PFSK-1 (cell line): ENCODE results near the gene STXBP1.

Experiments
- FOXP2 ChIP-seq: optimal IDR thresholded peaks from 2 replicates; pipeline ENCODE3; 2011; ENCODE audit warnings: borderline replicate concordance, control low read depth, inconsistent platforms; ENCODE audit not compliant: insufficient read depth; ENCODE audit errors: extremely low read length, extremely low read depth
- POLR2AphosphoS5 ChIP-seq: IDR thresholded peaks from 2 replicates; pipeline ENCODE4 v1.6.1; 2012; ENCODE audit warnings: low read depth, mild to moderate bottlenecking, control low read depth, low read length, moderate library complexity
- REST ChIP-seq, 2 experiments: IDR thresholded peaks; 2 replicates each; pipeline versions ENCODE4 v1.6.1 to v1.8.0; 2011 to 2012; ENCODE audit warnings: low read depth in 2 of 2, low read length in 2 of 2, control low read depth in 1 of 2, inconsistent platforms in 1 of 2, mild to moderate bottlenecking in 1 of 2, moderate library complexity in 1 of 2; ENCODE audit not compliant: insufficient read depth in 1 of 2
- SIN3A ChIP-seq: IDR thresholded peaks from 2 replicates; pipeline ENCODE4 v1.6.1; 2012; ENCODE audit warnings: mild to moderate bottlenecking, low read length, moderate library complexity, borderline replicate concordance; ENCODE audit not compliant: insufficient read depth
- TAF1 ChIP-seq: IDR thresholded peaks from 2 replicates; pipeline ENCODE4 v1.6.1; 2012; ENCODE audit warnings: low read length, control low read depth, borderline replicate concordance; ENCODE audit not compliant: insufficient read depth

Gene STXBP1

DNA sequence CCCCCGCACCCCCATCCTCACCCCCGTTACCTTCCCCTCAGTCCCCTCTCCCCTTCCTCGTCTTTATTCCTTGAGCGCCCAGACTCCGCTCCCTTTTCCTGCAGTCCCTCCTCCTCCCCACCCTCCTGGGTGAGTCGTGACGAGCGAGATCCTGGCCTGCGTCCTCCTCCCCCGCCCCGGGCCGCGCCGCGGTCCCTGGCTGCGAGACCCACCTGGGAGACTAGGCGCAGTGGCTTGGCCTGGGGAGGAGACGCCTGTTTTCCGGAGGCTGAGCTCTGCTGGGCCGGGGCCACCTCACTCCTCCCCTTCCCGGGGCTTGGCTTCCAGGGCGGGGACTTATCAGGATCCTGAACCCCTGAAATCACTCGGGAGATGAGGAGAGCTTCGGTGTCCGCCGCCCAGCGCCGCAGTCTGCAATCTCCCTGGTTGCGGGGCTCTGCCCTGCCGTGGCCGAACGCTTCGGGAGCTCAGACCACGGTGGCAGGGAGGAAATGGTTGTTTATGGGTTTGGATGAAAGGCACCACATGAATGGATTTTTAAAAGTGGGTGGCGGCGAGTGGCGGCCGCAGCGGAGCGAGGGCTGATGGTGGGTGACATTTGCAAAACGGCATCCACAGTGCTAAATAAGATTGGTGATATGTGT lies 984 bp downstream of the STXBP1 start:
- TF ChIP-seq SIN3A (no peak), POLR2AphosphoS5 (no peak), FOXP2 (no peak), REST (IDR thresholded peaks at IDR 0.05; ENCODE audit: insufficient read depth in 1 of 2, low read depth in 2 of 2, low read length in 2 of 2) (no peak), TAF1 (no peak)

DNA sequence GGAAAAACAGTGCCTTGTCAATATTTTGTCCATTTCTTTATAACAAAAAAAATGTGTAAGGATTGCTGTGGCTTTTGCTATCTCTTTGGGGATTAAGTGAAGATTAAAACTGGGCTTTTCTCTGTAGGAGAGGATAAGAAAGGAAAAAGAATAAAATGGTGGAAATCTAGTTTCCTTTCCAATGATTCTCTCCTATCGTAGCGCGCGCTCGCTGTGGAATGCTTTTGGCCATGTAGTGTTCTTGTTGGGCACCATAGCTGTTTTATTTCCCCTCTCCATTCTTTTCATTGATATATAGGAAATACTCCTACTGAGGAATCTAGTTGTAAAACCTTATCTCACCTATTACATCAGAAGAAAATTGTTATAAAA lies 1.5 kb downstream of the STXBP1 start:
- TF ChIP-seq SIN3A (no peak), TAF1 (no peak), FOXP2 (no peak), POLR2AphosphoS5 (no peak), REST (IDR thresholded peaks at IDR 0.05; ENCODE audit: insufficient read depth in 1 of 2, low read depth in 2 of 2, low read length in 2 of 2) (no peak)

DNA sequence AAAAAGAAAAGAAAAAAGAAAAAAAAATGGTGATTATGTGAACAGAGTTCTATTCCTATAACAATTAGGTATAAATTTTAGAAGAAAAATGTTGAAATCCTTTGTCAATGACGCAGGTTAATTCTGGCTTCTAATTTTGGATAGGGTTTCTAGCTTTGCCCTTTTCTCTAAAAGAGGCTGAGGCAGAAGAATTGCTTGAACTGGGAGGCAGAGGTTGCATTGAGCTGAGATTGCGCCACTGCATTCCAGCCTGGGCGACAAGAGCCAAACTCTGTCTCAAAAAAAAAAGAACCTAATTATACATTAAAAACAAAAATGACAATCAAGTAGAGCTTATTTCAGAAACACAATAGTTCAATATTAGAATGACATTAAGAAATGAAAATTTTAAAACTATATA lies 2.9 kb downstream of the STXBP1 start:
- no peak for TF ChIP-seq TAF1
- TF ChIP-seq FOXP2, result no peak
- no peak for TF ChIP-seq SIN3A
- no peak for TF ChIP-seq REST (IDR thresholded peaks at IDR 0.05; ENCODE audit: insufficient read depth in 1 of 2, low read depth in 2 of 2, low read length in 2 of 2)
- no peak for TF ChIP-seq POLR2AphosphoS5

DNA sequence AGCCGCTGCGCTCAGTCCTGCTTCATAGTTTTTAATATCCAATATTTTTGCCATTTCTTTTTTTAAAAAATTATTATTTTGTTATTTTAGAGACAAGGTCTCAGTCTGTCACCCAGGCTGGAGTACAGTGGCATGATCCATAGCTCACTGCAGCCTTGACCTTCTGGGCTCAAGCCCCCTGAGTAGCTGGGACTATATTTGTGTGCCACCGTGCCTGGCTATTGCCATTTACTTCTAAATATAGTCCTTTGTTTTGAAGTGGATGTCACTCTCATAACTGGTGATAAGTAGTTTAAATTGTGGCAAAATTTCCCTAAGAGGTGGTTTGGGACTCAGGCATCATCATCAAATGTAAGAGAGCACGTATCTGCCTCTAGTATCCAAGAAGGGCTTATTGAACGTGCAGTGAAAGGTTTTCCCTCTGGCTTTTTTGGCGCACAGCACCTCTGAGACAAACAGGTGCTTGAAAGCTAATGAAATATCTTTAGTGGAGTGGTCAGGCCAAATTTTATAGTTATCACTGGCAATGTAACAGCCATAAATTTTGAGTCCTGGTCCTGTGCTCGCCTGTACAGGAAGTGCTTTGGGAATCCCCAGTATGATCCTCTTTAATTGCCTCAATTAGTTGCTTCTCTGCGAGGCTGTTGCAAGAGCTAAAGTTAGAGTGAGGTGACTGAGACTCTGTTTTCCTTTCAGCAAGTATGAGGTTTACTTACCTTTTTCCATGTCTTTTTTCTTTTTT lies 14.8 kb downstream of the STXBP1 start:
- no peak for TF ChIP-seq REST (IDR thresholded peaks at IDR 0.05; ENCODE audit: insufficient read depth in 1 of 2, low read depth in 2 of 2, low read length in 2 of 2)

DNA sequence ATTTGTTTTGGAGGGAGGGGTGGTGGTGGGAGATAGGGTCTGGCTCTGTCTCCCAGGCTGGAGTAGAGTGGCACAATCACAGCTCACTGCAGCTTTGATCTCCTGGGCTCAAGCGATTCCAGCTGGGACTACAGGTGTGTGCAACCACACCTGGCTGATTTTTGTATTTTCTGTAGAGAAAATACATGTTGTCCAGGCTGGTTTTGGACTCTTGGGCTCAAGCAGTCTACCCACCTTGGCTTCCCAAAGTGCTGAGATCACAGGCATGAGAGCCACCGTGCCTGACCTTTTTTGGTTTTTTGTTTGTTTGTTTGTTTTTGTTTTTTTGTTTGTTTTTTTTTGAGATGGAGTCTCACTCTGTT lies 15.4 kb downstream of the STXBP1 start:
- TF ChIP-seq TAF1, result no peak
- no peak for TF ChIP-seq SIN3A
- TF ChIP-seq REST (IDR thresholded peaks at IDR 0.05; ENCODE audit: insufficient read depth in 1 of 2, low read depth in 2 of 2, low read length in 2 of 2), result no peak
- no peak for TF ChIP-seq POLR2AphosphoS5
- no peak for TF ChIP-seq FOXP2
